HepG2 (cell line): ENCODE measurements around the gene MIB2. TPM values are rescaled to one million over a fixed set of nuclear protein-coding genes. Genes with fewer than 3 reads are reported as not detected.
A peak's percentile ranks its signal among the peaks of the same experiment; 100 is the strongest.

Experiments used
- HCFC1 ChIP-seq: fragments of 150-350 bp; IDR thresholded peaks from 2 replicates; pipeline ENCODE4 v1.6.1; 2014; ENCODE audit warnings: low read depth, low read length
- NFE2L1 ChIP-seq: sonication (generic); formaldehyde crosslinking; IDR thresholded peaks from 2 replicates; pipeline ENCODE4 v1.4.0; 2020; ENCODE audit warnings: missing genetic modification reagents, mild to moderate bottlenecking, borderline replicate concordance
- NFYB ChIP-seq: sonication (generic); formaldehyde crosslinking; IDR thresholded peaks from 2 replicates; pipeline ENCODE4 v1.4.0; 2020; ENCODE audit warnings: missing genetic modification reagents
- PCBP1 ChIP-seq: fragments of 200-400 bp; formaldehyde crosslinking; IDR thresholded peaks from 2 replicates; pipeline ENCODE4 v1.6.1; 2017; ENCODE audit warnings: mild to moderate bottlenecking, low read depth, low read length, borderline replicate concordance
- POLR2AphosphoS2 ChIP-seq: IDR thresholded peaks from 2 replicates; pipeline ENCODE4 v1.6.1; 2011; ENCODE audit warnings: low read depth, low read length, improper control_type of control experiment
- POLR2G ChIP-seq: fragments of 200-400 bp; formaldehyde crosslinking; IDR thresholded peaks from 2 replicates; pipeline ENCODE4 v1.6.1; 2018; ENCODE audit warnings: mild to moderate bottlenecking, low read depth, low read length, moderate library complexity
- PREB ChIP-seq: sonication (generic); formaldehyde crosslinking; IDR thresholded peaks from 2 replicates; pipeline ENCODE4 v1.4.0; 2020; ENCODE audit warnings: missing genetic modification reagents
- SYNCRIP ChIP-seq: fragments of 200-400 bp; formaldehyde crosslinking; IDR thresholded peaks from 2 replicates; pipeline ENCODE4 v1.6.1; 2018; ENCODE audit warnings: mild to moderate bottlenecking, low read depth, low read length; ENCODE audit not compliant: insufficient read depth
- TCF7L2 ChIP-seq: IDR thresholded peaks from 2 replicates; pipeline ENCODE4 v1.6.1; 2011; ENCODE audit warnings: mild to moderate bottlenecking, low read depth, low read length, moderate library complexity
- TEAD3 ChIP-seq: optimal IDR thresholded peaks from 2 replicates; pipeline ENCODE3; 2016; ENCODE audit warnings: borderline replicate concordance
- XRCC5 ChIP-seq: fragments of 200-400 bp; formaldehyde crosslinking; optimal IDR thresholded peaks from 2 replicates; pipeline ENCODE3; 2017; ENCODE audit warnings: mild to moderate bottlenecking, low read length
- ZBTB10 ChIP-seq: sonication (generic); formaldehyde crosslinking; IDR thresholded peaks from 2 replicates; pipeline ENCODE4 v1.4.0; 2020; ENCODE audit warnings: missing genetic modification reagents, borderline replicate concordance
- ZBTB42 ChIP-seq: sonication (generic); formaldehyde crosslinking; IDR thresholded peaks from 2 replicates; pipeline ENCODE4 v1.5.0; 2020; ENCODE audit warnings: mild to moderate bottlenecking, missing genetic modification reagents
- ZFP1 ChIP-seq: IDR thresholded peaks from 2 replicates; pipeline ENCODE4 v1.6.1; 2016
- ZNF207 ChIP-seq: fragments of 450-650 bp; IDR thresholded peaks from 2 replicates; pipeline ENCODE4 v1.6.1; 2016; ENCODE audit warnings: antibody characterized with exemption, borderline replicate concordance
- ZNF3 ChIP-seq: IDR thresholded peaks from 2 replicates; pipeline ENCODE4 v1.7.0; 2017; ENCODE audit warnings: inconsistent platforms
- ZNF569 ChIP-seq: sonication (generic); formaldehyde crosslinking; IDR thresholded peaks from 2 replicates; pipeline ENCODE4 v1.5.0; 2020; ENCODE audit warnings: mild to moderate bottlenecking, missing genetic modification reagents, moderate library complexity, borderline replicate concordance
- ZNF652 ChIP-seq: IDR thresholded peaks from 2 replicates; pipeline ENCODE4 v1.6.1; 2016; ENCODE audit warnings: low read depth, borderline replicate concordance
- ZNF670 ChIP-seq: sonication (generic); formaldehyde crosslinking; IDR thresholded peaks from 2 replicates; pipeline ENCODE4 v1.8.0; 2022; ENCODE audit warnings: mild to moderate bottlenecking, missing genetic modification reagents, borderline replicate concordance
- ZSCAN31 ChIP-seq: sonication (generic); formaldehyde crosslinking; IDR thresholded peaks from 2 replicates; pipeline ENCODE4 v1.5.0; 2020; ENCODE audit warnings: low read depth, mild to moderate bottlenecking, missing genetic modification reagents
- ZSCAN9 ChIP-seq: IDR thresholded peaks from 2 replicates; pipeline ENCODE4 v1.6.1; 2016; ENCODE audit warnings: borderline replicate concordance
- polyA plus RNA-seq, 8 experiments: library from polyadenylated mRNA; depleted of rRNA in 3 of 8; stranded (reverse) in 7 of 8; unstranded in 1 of 8; fragments of >200 nt; fragmentation: Illumina TruSeq in 4 of 8; extraction: Trizol in 4 of 8; gene quantifications; 2 replicates each; pipeline versions ENCODE4 v1.2.1 to v1.2.3, GENCODE V29; 2011 to 2016; ENCODE audit warnings: low read depth in 4 of 8, missing spikeins in 1 of 8, mixed read lengths in 1 of 8; ENCODE audit not compliant: insufficient read depth in 1 of 8
- total RNA-seq, 5 experiments: library from RNA; depleted of rRNA; stranded (reverse); fragments of >200 nt; fragmentation: Illumina TruSeq; extraction: Trizol; gene quantifications; 2 replicates each; pipeline ENCODE4 v1.2.3, GENCODE V29; 2016; ENCODE audit warnings: low read depth in 1 of 5

The MIB2 gene
- total and polyA plus RNA-seq, 2 of the 13 experiments (the other 11 are each of a cell fraction or from before 2014, with no cell fraction given), result 19.9 to 30.4 TPM

- no peak; the same call in 1 of the 2 replicates for TF ChIP-seq ZSCAN9
- no peak for TF ChIP-seq ZNF207
- TF ChIP-seq ZSCAN31 (CRISPR knock-in tag), result no peak; the same call in 1 of the 2 replicates
- no peak for TF ChIP-seq ZNF652 (CRISPR knock-in tag)
- TF ChIP-seq TCF7L2, result no peak
- no peak for TF ChIP-seq XRCC5
- TF ChIP-seq NFYB, result peak; percentile 20; the same call in 1 of the 2 replicates
- TF ChIP-seq ZBTB10 (CRISPR knock-in tag), result no peak
- TF ChIP-seq POLR2AphosphoS2, result no peak
- no peak for TF ChIP-seq ZNF3 (CRISPR knock-in tag)
- TF ChIP-seq ZNF569, result no peak
- TF ChIP-seq SYNCRIP, result no peak
- TF ChIP-seq NFE2L1, result no peak
- TF ChIP-seq POLR2G, result peak; percentile 86
- TF ChIP-seq ZBTB42 (CRISPR knock-in tag), result no peak
- TF ChIP-seq HCFC1, result peak; percentile 80
- TF ChIP-seq TEAD3, result no peak
- no peak for TF ChIP-seq PREB (CRISPR knock-in tag)
- TF ChIP-seq PCBP1, result 0 out of 2 replicates have a peak, but pooled peaks have one; percentile 51
- TF ChIP-seq ZFP1 (CRISPR knock-in tag), result no peak
- TF ChIP-seq ZNF670 (CRISPR knock-in tag), result no peak
Measured at GRCh38 chr1:1574721-1575537, 40.4 kb upstream of the MIB2 start, which contains the start of gene SSU72 (continued).
